ENCODE measurements around the gene HSD3B1. TPM values are rescaled to one million over a fixed set of nuclear protein-coding genes. Genes with fewer than 3 reads are reported as not detected.

HSD3B1 gene
- total and polyA plus RNA-seq, 7 donors = not detected

DNA sequence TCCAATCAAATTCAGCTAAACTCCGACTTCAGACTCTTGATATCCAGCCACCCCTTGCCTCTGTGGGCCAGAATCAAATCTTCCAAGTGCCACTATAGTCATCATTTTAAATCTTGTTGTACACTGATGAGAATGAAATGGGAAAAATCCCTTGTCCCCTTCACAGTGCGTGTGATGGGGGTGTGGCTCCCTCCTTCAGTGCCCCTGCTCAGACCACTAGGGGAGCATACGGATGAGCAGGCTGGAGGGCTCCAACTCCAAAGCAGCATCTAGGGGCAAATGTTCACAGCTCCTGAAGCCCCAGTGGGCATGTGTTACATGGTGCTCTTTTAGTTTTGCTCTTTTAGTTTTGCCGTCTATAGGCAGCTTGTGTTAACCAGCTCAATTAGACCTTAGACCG is 35.4 kb upstream of the HSD3B1 start:
- no peak for ATAC-seq
- intact Hi-C loops (cut with DNase I) = no loop called here
- H3K9me3 ChIP-seq = no peaks in the 10 kb centered on the region
- no peak overlapping the region for H3K27ac ChIP-seq
- no peaks in the 10 kb centered on the region for H3K36me3 ChIP-seq (ENCODE audit: insufficient read depth in 1 of 2, low read depth in 1 of 2)
- 81 to 89% (median 83%) methylated on average over 5 of the region's 5 CpGs for WGBS, 3 donors
- TF ChIP-seq, protein P1, sequence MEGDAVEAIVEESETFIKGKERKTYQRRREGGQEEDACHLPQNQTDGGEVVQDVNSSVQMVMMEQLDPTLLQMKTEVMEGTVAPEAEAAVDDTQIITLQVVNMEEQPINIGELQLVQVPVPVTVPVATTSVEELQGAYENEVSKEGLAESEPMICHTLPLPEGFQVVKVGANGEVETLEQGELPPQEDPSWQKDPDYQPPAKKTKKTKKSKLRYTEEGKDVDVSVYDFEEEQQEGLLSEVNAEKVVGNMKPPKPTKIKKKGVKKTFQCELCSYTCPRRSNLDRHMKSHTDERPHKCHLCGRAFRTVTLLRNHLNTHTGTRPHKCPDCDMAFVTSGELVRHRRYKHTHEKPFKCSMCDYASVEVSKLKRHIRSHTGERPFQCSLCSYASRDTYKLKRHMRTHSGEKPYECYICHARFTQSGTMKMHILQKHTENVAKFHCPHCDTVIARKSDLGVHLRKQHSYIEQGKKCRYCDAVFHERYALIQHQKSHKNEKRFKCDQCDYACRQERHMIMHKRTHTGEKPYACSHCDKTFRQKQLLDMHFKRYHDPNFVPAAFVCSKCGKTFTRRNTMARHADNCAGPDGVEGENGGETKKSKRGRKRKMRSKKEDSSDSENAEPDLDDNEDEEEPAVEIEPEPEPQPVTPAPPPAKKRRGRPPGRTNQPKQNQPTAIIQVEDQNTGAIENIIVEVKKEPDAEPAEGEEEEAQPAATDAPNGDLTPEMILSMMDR (IDR thresholded peaks at IDR 0.05) = no peak
- H3K4me3 ChIP-seq = no peak overlapping the region
- no peaks in the 10 kb centered on the region for H3K4me1 ChIP-seq
- no peak for DNase-seq
- no peaks in the 10 kb centered on the region for H3K27me3 ChIP-seq (ENCODE audit: insufficient read depth in 3 of 3, low read length in 2 of 3)

DNA sequence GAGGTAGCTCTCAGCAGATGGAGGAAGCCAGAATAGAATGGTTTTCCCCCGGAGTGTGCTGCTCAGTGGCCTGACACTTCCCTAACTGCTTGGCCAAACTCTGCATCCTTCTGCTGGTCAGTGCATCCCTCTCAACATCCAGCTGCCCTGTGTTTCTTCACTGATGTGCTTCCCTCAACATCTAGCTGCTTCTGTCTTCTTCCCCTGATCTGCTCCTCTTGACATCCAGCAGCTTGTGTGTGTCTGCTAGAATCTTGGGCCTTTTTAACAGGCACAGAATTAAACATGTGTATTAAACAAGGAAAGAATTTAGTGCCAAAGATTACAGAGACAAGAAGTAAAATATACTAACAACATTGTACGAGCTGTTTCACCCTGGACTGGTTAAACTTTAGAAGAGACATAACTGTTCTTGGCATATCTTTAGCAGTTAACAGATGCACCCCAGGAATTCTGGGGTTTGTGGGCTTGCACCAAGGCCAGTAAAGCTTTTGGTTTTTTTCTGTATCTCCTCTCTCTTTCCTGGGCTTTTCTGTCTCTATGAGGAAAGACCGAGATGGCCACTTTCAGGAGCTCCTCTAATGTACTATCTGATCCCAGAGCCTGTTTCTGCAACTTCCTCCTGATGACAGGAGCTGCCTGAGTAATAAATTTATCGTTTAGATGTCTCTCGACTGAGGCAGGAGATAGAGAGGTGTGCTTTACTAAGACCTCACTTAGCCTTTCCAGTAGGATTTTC is 34.8 kb upstream of the HSD3B1 start:
- no peak overlapping the region for H3K27ac ChIP-seq
- H3K9me3 ChIP-seq = no peaks in the 10 kb centered on the region
- WGBS, 3 donors = 62 to 72% (median 63%) methylated on average over 5 of the region's 5 CpGs
- no peaks in the 10 kb centered on the region for H3K27me3 ChIP-seq (ENCODE audit: insufficient read depth in 3 of 3, low read length in 2 of 3)
- DNase-seq (no peak), ATAC-seq (no peak)
- H3K4me3 ChIP-seq = no peak overlapping the region
- intact Hi-C loops (cut with DNase I) = no loop called here
- H3K36me3 ChIP-seq (ENCODE audit: insufficient read depth in 1 of 2, low read depth in 1 of 2) = no peaks in the 10 kb centered on the region
- TF ChIP-seq, protein P1 (IDR thresholded peaks at IDR 0.05) = no peak
- H3K4me1 ChIP-seq = no peaks in the 10 kb centered on the region

DNA sequence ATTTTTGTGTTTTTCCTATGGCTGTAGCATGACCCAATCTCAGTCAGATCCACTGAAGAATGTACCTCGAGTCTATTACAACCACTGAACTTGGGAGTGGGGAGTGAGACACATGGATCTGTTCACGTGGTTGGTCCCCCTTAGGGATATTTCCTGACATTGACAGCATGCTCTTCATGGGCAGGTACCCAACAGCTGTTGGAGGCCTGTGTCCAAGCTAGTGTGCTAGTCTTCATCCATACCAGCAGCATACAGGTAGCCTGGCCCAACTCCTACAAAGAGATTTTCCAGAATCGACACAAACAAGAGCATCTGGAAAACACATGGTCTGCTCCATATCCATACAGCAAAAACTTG is 34.2 kb upstream of the HSD3B1 start:
- Histone ChIP-seq H3K27ac (no peak overlapping the region), H3K36me3 (ENCODE audit: insufficient read depth in 1 of 2, low read depth in 1 of 2) (no peaks in the 10 kb centered on the region), H3K27me3 (ENCODE audit: insufficient read depth in 3 of 3, low read length in 2 of 3) (no peaks in the 10 kb centered on the region), H3K4me3 (no peak overlapping the region), H3K9me3 (no peaks in the 10 kb centered on the region), H3K4me1 (no peaks in the 10 kb centered on the region)
- DNase-seq = no peak
- TF ChIP-seq, protein P1 (IDR thresholded peaks at IDR 0.05) = no peak
- WGBS, 3 donors = 55 to 68% (median 58%) methylated on average over 3 of the region's 3 CpGs
- ATAC-seq = no peak
- intact Hi-C loops (cut with DNase I) = no loop called here

DNA sequence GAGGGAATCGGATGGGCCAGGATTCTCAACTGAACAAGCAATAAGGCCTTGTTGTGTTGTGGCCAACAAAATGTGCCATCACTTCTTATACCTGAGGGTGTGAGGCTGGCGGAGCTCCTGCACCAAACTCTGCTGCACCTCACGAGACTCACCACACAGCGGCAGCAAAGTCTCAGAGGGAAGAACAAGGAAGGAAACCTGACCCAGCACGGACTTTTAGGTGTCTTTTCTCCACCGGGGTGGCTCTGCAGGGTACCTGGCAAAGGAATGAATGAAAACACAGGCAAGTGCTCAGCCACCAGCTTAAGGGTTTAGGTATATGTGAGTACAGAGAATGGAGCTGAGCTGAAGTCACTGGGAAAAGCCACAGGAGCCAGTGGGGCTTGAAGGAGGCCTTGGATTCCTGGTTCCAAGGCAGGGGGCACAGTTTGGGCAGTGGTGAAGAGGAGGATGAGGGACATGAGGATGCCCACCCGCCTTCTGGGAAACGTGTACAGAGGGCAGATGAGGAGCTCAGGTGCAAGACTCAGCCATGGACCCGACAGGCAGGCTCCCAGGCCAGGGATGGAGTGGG is 31.1 kb upstream of the HSD3B1 start:
- intact Hi-C loops (cut with DNase I) = no loop called here
- Histone ChIP-seq H3K4me3 (no peak overlapping the region), H3K36me3 (ENCODE audit: insufficient read depth in 1 of 2, low read depth in 1 of 2) (no peaks in the 10 kb centered on the region), H3K27me3 (ENCODE audit: insufficient read depth in 3 of 3, low read length in 2 of 3) (no peaks in the 10 kb centered on the region), H3K9me3 (no peaks in the 10 kb centered on the region), H3K4me1 (no peaks in the 10 kb centered on the region), H3K27ac (no peak overlapping the region)
- DNase-seq (no peak), ATAC-seq (peak in 2 of 4 donors; percentile 43 to 54)
- 33 to 36% (median 34%) methylated on average over 9 of the region's 9 CpGs for WGBS, 3 donors
- TF ChIP-seq, protein P1 (IDR thresholded peaks at IDR 0.05) = no peak

Measured in psoas muscle (tissue), 8 donors.